RWPE2 (cell line): ENCODE results near the gene MARVELD1.
"Not testable (repeated sequence)": the region's sequence is repeated elsewhere in the genome, so short reads cannot be mapped to it uniquely, and the experiment has no call there.

ENCODE experiments used
- ATAC-seq: fragments of 200-7000 bp; cut with Tn5 transposase; 3 replicates; pipeline ENCODE4 v1.9.1; 2021; ENCODE audit warnings: low read depth
- DNase-seq: peaks from one replicate; pipeline ENCODE4 v3.0.0-alpha.2; 2020; ENCODE audit warnings: low spot score
- H3K27ac ChIP-seq: fragments of 450-650 bp; 2 replicates; pipeline ENCODE4 v1.5.1; 2017; ENCODE audit warnings: mild to moderate bottlenecking; ENCODE audit not compliant: poor library complexity, severe bottlenecking
- H3K27me3 ChIP-seq: fragments of 250-450 bp; sonication (Bioruptor Pico); 2 replicates; pipeline ENCODE4 v1.5.1; 2021; ENCODE audit warnings: mild to moderate bottlenecking, moderate library complexity; ENCODE audit not compliant: insufficient read depth, poor library complexity, severe bottlenecking
- H3K36me3 ChIP-seq: fragments of 250-450 bp; sonication (Bioruptor Pico); 2 replicates; pipeline ENCODE4 v1.5.1; 2020; ENCODE audit warnings: low read depth, mild to moderate bottlenecking, moderate library complexity
- H3K4me1 ChIP-seq: fragments of 250-450 bp; sonication (Bioruptor Pico); 2 replicates; pipeline ENCODE4 v1.5.1; 2021; ENCODE audit warnings: mild to moderate bottlenecking, moderate library complexity; ENCODE audit not compliant: insufficient read depth, poor library complexity, severe bottlenecking
- H3K4me3 ChIP-seq: fragments of 250-450 bp; sonication (Bioruptor Pico); 2 replicates; pipeline ENCODE4 v1.5.1; 2021; ENCODE audit warnings: mild to moderate bottlenecking, moderate library complexity; ENCODE audit not compliant: severe bottlenecking
- H3K9me3 ChIP-seq: fragments of 250-450 bp; sonication (Bioruptor Pico); 2 replicates; pipeline ENCODE4 v1.5.1; 2021; ENCODE audit warnings: mild to moderate bottlenecking, moderate library complexity; ENCODE audit not compliant: severe bottlenecking
- CTCF ChIP-seq: fragments of 450-650 bp; IDR thresholded peaks from one replicate; pipeline ENCODE4 v1.5.1; 2017; ENCODE audit warnings: mild to moderate bottlenecking, moderate library complexity; ENCODE audit not compliant: poor library complexity, severe bottlenecking

Gene MARVELD1

GRCh38 chr10:97682042-97682441, 31.5 kb upstream of the MARVELD1 start:
- no peak for DNase-seq
- Histone ChIP-seq H3K9me3 (no peaks in the 10 kb centered on the region), H3K4me1 (peaks cover 9% of the 10 kb centered on the region), H3K4me3 (no peak overlapping the region), H3K27ac (peak overlapping the region; percentile 86), H3K36me3 (peaks cover 80% of the 10 kb centered on the region), H3K27me3 (no peaks in the 10 kb centered on the region)
- ATAC-seq, result no peak
- no peak for TF ChIP-seq CTCF

- H3K4me3 ChIP-seq, result peak overlapping the region; percentile 72
- DNase-seq, result no peak
Measured at GRCh38 chr10:97683556-97684367, 29.8 kb upstream of the MARVELD1 start.

GRCh38 chr10:97684368-97684713, 29.2 kb upstream of the MARVELD1 start:
- H3K4me3 ChIP-seq, result peak overlapping the region; percentile 72

More at GRCh38 chr10:97683556-97684367, 29.8 kb upstream of the MARVELD1 start:
- peak overlapping the region; percentile 86 for H3K27ac ChIP-seq
- peaks cover 23% of the 10 kb centered on the region for H3K4me1 ChIP-seq
- no peak for TF ChIP-seq CTCF
- peaks cover 66% of the 10 kb centered on the region for H3K36me3 ChIP-seq
- H3K27me3 ChIP-seq, result no peaks in the 10 kb centered on the region
- peak; percentile 4; the same call in 2 of the 3 replicates for ATAC-seq
- no peaks in the 10 kb centered on the region for H3K9me3 ChIP-seq

GRCh38 chr10:97684866-97685394, 28.6 kb upstream of the MARVELD1 start:
- DNase-seq (no peak), ATAC-seq (no peak)
- H3K9me3 ChIP-seq, result no peaks in the 10 kb centered on the region
- TF ChIP-seq CTCF, result no peak
- H3K27ac ChIP-seq, result peak overlapping the region; percentile 86
- H3K36me3 ChIP-seq, result peaks cover 56% of the 10 kb centered on the region
- H3K27me3 ChIP-seq, result no peaks in the 10 kb centered on the region
- H3K4me1 ChIP-seq, result peaks cover 33% of the 10 kb centered on the region
- peak overlapping the region; percentile 72 for H3K4me3 ChIP-seq

More at GRCh38 chr10:97684368-97684713, 29.2 kb upstream of the MARVELD1 start:
- H3K36me3 ChIP-seq, result peaks cover 62% of the 10 kb centered on the region
- peaks cover 28% of the 10 kb centered on the region for H3K4me1 ChIP-seq
- DNase-seq, H3K9me3 ChIP-seq, ATAC-seq, H3K27me3 ChIP-seq: not testable (repeated sequence)
- H3K27ac ChIP-seq, result peak overlapping the region; percentile 86

GRCh38 chr10:97685395-97685958, 28.1 kb upstream of the MARVELD1 start:
- H3K4me3 ChIP-seq, result peak overlapping the region; percentile 72
- peak; percentile 33 for ATAC-seq

More at GRCh38 chr10:97685395-97685958, 28.1 kb upstream of the MARVELD1 start:
- peak; percentile 74 for DNase-seq
- Histone ChIP-seq H3K27ac (peak overlapping the region; percentile 86), H3K4me1 (peaks cover 38% of the 10 kb centered on the region), H3K36me3 (peaks cover 51% of the 10 kb centered on the region), H3K27me3 (no peaks in the 10 kb centered on the region), H3K9me3 (no peaks in the 10 kb centered on the region)
- peak; percentile 42 for TF ChIP-seq CTCF
